Measurements from ENCODE around the gene MBTD1. TPM values are rescaled to one million over a fixed set of nuclear protein-coding genes. Genes with fewer than 3 reads are reported as not detected.

MBTD1 gene
- total and polyA plus RNA-seq, 4 donors = 24.7 to 44.2 (median 25.5) TPM

DNA sequence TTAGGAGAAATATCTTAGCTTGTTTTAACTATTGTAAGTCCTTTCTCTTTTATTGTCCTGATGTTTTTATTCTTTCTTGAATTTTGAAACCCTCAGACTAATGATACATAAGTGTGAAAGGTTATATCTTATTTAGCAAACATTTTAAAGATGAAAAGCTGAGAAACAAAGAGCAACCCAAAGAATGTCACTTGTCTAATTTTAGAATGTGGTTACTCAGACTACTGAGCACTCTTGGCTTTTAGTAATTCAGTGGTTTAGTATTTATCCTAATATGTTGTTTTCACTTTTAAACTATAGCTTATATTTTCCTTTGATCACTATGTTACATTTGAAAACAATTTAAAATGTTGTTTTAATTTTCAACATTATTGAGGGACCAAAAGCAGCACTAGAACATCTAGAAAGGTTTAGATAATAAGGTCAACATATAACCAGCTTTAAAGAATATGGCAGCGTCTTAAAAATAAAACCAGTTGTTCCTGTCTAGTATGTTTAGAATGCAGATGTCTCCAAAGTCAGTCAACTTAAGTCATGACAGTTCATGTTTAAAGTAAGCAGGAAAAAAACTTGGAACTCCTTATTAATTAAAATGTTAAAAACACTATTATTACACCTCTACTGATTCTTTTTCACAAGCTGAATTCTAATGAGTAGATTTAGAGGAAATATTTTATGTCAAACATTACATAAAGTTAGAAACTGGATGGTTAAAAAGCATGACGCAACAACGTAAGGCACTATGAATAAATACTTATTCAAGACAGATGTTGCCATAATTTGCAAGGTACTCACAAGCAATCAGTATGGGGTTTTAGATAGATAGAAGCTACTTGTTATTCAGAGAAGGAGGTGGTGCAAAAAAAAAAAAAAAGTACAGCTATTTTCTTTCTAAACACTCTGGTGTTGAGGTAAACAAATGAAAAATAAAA is 2.4 kb downstream of the MBTD1 start:
- no peaks in the 10 kb centered on the region for H3K9me3 ChIP-seq (ENCODE audit: control insufficient read depth, insufficient read depth, low read length)
- H3K27ac ChIP-seq (ENCODE audit: low read depth, low read length) = no peak overlapping the region
- no peak for DNase-seq (ENCODE audit: low read depth in 4 of 6, low spot score in 6 of 6)
- H3K27me3 ChIP-seq (ENCODE audit: control insufficient read depth, insufficient read depth, low read length) = no peaks in the 10 kb centered on the region
- H3K36me3 ChIP-seq (ENCODE audit: control insufficient read depth, insufficient read depth, low read length) = peaks cover 6% of the 10 kb centered on the region
- no peak overlapping the region for H3K4me3 ChIP-seq (ENCODE audit: low read depth, low read length)
- WGBS (ENCODE audit: insufficient coverage) = no CpG with 5 or more reads among the region's 3 CpGs
- peaks cover 21% of the 10 kb centered on the region for H3K4me1 ChIP-seq (ENCODE audit: control insufficient read depth, insufficient read depth, low read length)

DNA sequence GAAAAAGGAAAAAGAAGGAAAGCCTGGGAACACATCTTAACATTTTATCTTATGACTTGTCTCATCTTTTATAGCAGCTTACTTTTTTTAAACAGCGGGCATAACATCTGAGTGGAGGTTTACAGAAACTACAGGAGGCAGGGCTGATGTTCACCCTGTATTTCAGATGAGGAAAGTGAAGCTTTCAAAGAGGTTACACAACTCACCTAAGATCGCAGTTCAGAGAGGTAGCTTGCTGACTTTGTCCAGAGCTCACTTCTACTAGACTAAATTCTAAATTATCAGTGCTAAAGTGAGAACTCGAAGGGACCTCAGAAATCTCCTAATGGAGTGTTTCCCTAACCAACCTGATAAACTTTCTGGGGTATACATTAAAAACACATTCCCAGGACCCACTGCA is 3.7 kb downstream of the MBTD1 start:
- H3K9me3 ChIP-seq (ENCODE audit: control insufficient read depth, insufficient read depth, low read length) = no peaks in the 10 kb centered on the region
- peaks cover 9% of the 10 kb centered on the region for H3K36me3 ChIP-seq (ENCODE audit: control insufficient read depth, insufficient read depth, low read length)
- peaks cover 9% of the 10 kb centered on the region for H3K4me1 ChIP-seq (ENCODE audit: control insufficient read depth, insufficient read depth, low read length)
- WGBS (ENCODE audit: insufficient coverage) = 100% methylated on average over 1 of the region's 3 CpGs
- DNase-seq (ENCODE audit: low read depth in 4 of 6, low spot score in 6 of 6) = no peak
- H3K27ac ChIP-seq (ENCODE audit: low read depth, low read length) = no peak overlapping the region
- H3K27me3 ChIP-seq (ENCODE audit: control insufficient read depth, insufficient read depth, low read length) = no peaks in the 10 kb centered on the region
- no peak overlapping the region for H3K4me3 ChIP-seq (ENCODE audit: low read depth, low read length)

DNA sequence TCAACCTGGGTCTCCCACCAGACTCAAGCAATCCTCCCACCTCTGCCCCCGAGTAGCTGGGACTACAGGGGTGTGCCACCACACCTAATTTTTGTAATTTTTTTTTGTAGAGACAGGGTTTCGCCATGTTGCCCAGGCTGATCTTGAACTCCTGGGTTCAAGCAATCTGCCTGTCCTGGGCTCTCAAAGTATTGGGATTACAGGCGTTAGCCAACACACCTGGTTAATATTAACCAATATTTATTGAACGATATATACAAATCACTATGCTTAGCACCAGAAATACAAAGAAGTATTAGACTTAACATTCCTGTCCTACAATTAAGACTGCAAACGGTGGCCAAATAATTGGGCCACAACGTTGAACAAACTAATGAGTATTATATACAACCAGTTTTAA is 4.2 kb downstream of the MBTD1 start:
- H3K27me3 ChIP-seq (ENCODE audit: control insufficient read depth, insufficient read depth, low read length) = no peaks in the 10 kb centered on the region
- H3K9me3 ChIP-seq (ENCODE audit: control insufficient read depth, insufficient read depth, low read length) = no peaks in the 10 kb centered on the region
- WGBS (ENCODE audit: insufficient coverage) = 100% methylated on average over 2 of the region's 6 CpGs
- no peak overlapping the region for H3K27ac ChIP-seq (ENCODE audit: low read depth, low read length)
- H3K4me1 ChIP-seq (ENCODE audit: control insufficient read depth, insufficient read depth, low read length) = peaks cover 9% of the 10 kb centered on the region
- peaks cover 9% of the 10 kb centered on the region for H3K36me3 ChIP-seq (ENCODE audit: control insufficient read depth, insufficient read depth, low read length)
- H3K4me3 ChIP-seq (ENCODE audit: low read depth, low read length) = no peak overlapping the region
- DNase-seq (ENCODE audit: low read depth in 4 of 6, low spot score in 6 of 6) = no peak

GRCh38 chr17:51251010-51251409 is 8.8 kb downstream of the MBTD1 start:
- DNase-seq (ENCODE audit: low read depth in 4 of 6, low spot score in 6 of 6) = no peak
- Histone ChIP-seq H3K4me1 (ENCODE audit: control insufficient read depth, insufficient read depth, low read length) (no peaks in the 10 kb centered on the region), H3K27me3 (ENCODE audit: control insufficient read depth, insufficient read depth, low read length) (no peaks in the 10 kb centered on the region), H3K36me3 (ENCODE audit: control insufficient read depth, insufficient read depth, low read length) (peaks cover 9% of the 10 kb centered on the region), H3K9me3 (ENCODE audit: control insufficient read depth, insufficient read depth, low read length) (no peaks in the 10 kb centered on the region), H3K4me3 (ENCODE audit: low read depth, low read length) (no peak overlapping the region), H3K27ac (ENCODE audit: low read depth, low read length) (no peak overlapping the region)

- Histone ChIP-seq H3K36me3 (ENCODE audit: control insufficient read depth, insufficient read depth, low read length) (peaks cover 9% of the 10 kb centered on the region), H3K27ac (ENCODE audit: low read depth, low read length) (no peak overlapping the region), H3K4me3 (ENCODE audit: low read depth, low read length) (no peak overlapping the region), H3K4me1 (ENCODE audit: control insufficient read depth, insufficient read depth, low read length) (no peaks in the 10 kb centered on the region), H3K27me3 (ENCODE audit: control insufficient read depth, insufficient read depth, low read length) (no peaks in the 10 kb centered on the region), H3K9me3 (ENCODE audit: control insufficient read depth, insufficient read depth, low read length) (no peaks in the 10 kb centered on the region)
- WGBS (ENCODE audit: insufficient coverage) = no CpG with 5 or more reads among the region's 3 CpGs
- no peak for DNase-seq (ENCODE audit: low read depth in 4 of 6, low spot score in 6 of 6)
These were observed 9.5 kb downstream of the MBTD1 start for GRCh38 chr17:51250314-51250840.

GRCh38 chr17:51245535-51245934 is 14.3 kb downstream of the MBTD1 start:
- Histone ChIP-seq H3K27ac (ENCODE audit: low read depth, low read length) (no peak overlapping the region), H3K27me3 (ENCODE audit: control insufficient read depth, insufficient read depth, low read length) (no peaks in the 10 kb centered on the region), H3K9me3 (ENCODE audit: control insufficient read depth, insufficient read depth, low read length) (no peaks in the 10 kb centered on the region), H3K4me3 (ENCODE audit: low read depth, low read length) (no peak overlapping the region), H3K4me1 (ENCODE audit: control insufficient read depth, insufficient read depth, low read length) (no peaks in the 10 kb centered on the region), H3K36me3 (ENCODE audit: control insufficient read depth, insufficient read depth, low read length) (peaks cover 2% of the 10 kb centered on the region)
- no CpG with 5 or more reads among the region's 1 CpG for WGBS (ENCODE audit: insufficient coverage)
- DNase-seq (ENCODE audit: low read depth in 4 of 6, low spot score in 6 of 6) = no peak

- no peak for DNase-seq (ENCODE audit: low read depth in 4 of 6, low spot score in 6 of 6)
- WGBS (ENCODE audit: insufficient coverage) = 91% methylated on average over 3 of the region's 4 CpGs
- Histone ChIP-seq H3K27ac (ENCODE audit: low read depth, low read length) (no peak overlapping the region), H3K9me3 (ENCODE audit: control insufficient read depth, insufficient read depth, low read length) (no peaks in the 10 kb centered on the region), H3K4me3 (ENCODE audit: low read depth, low read length) (no peak overlapping the region), H3K27me3 (ENCODE audit: control insufficient read depth, insufficient read depth, low read length) (no peaks in the 10 kb centered on the region), H3K4me1 (ENCODE audit: control insufficient read depth, insufficient read depth, low read length) (no peaks in the 10 kb centered on the region), H3K36me3 (ENCODE audit: control insufficient read depth, insufficient read depth, low read length) (peaks cover 2% of the 10 kb centered on the region)
These were observed 15.8 kb downstream of the MBTD1 start for GRCh38 chr17:51244041-51244440.

- no peaks in the 10 kb centered on the region for H3K9me3 ChIP-seq (ENCODE audit: control insufficient read depth, insufficient read depth, low read length)
- peaks cover 2% of the 10 kb centered on the region for H3K36me3 ChIP-seq (ENCODE audit: control insufficient read depth, insufficient read depth, low read length)
- H3K4me3 ChIP-seq (ENCODE audit: low read depth, low read length) = no peak overlapping the region
- H3K4me1 ChIP-seq (ENCODE audit: control insufficient read depth, insufficient read depth, low read length) = no peaks in the 10 kb centered on the region
- WGBS (ENCODE audit: insufficient coverage) = no CpG with 5 or more reads among the region's 2 CpGs
- no peak overlapping the region for H3K27ac ChIP-seq (ENCODE audit: low read depth, low read length)
- no peak for DNase-seq (ENCODE audit: low read depth in 4 of 6, low spot score in 6 of 6)
- no peaks in the 10 kb centered on the region for H3K27me3 ChIP-seq (ENCODE audit: control insufficient read depth, insufficient read depth, low read length)
These were observed 19.6 kb downstream of the MBTD1 start for GRCh38 chr17:51240275-51240674.

GRCh38 chr17:51238255-51238887 is 21.5 kb downstream of the MBTD1 start:
- WGBS (ENCODE audit: insufficient coverage) = 100% methylated on average over 3 of the region's 6 CpGs
- DNase-seq (ENCODE audit: low read depth in 4 of 6, low spot score in 6 of 6) = no peak
- no peak overlapping the region for H3K27ac ChIP-seq (ENCODE audit: low read depth, low read length)
- H3K4me3 ChIP-seq (ENCODE audit: low read depth, low read length) = no peak overlapping the region
- no peaks in the 10 kb centered on the region for H3K9me3 ChIP-seq (ENCODE audit: control insufficient read depth, insufficient read depth, low read length)
- no peaks in the 10 kb centered on the region for H3K4me1 ChIP-seq (ENCODE audit: control insufficient read depth, insufficient read depth, low read length)
- H3K36me3 ChIP-seq (ENCODE audit: control insufficient read depth, insufficient read depth, low read length) = peaks cover 2% of the 10 kb centered on the region
- H3K27me3 ChIP-seq (ENCODE audit: control insufficient read depth, insufficient read depth, low read length) = no peaks in the 10 kb centered on the region

All from spinal cord (tissue), 10 donors.